Lower leg skin (tissue), 4 donors: Measurements from ENCODE around the gene ABCC1. TPM values are rescaled to one million over a fixed set of nuclear protein-coding genes. Genes with fewer than 3 reads are reported as not detected.

Experiments
- DNase-seq, 2 donors: peaks; one replicate each; pipeline ENCODE4 v3.0.0-alpha.2; 2019; ENCODE audit warnings: low spot score in 2 of 2
- H3K4me3 ChIP-seq: fragments of 200-600 bp; sonication (generic); 2 replicates; pipeline ENCODE4 v1.5.1; 2017; ENCODE audit warnings: mild to moderate bottlenecking, low read depth; ENCODE audit not compliant: poor library complexity, severe bottlenecking
- CTCF ChIP-seq, 3 donors: fragments of 450-650 bp; IDR thresholded peaks; one replicate each; pipeline ENCODE4 v1.5.1; 2016; ENCODE audit warnings: antibody characterized with exemption in 3 of 3, mild to moderate bottlenecking in 3 of 3, moderate library complexity in 2 of 3
- POLR2A ChIP-seq, 2 donors: fragments of 450-650 bp; IDR thresholded peaks; one replicate each; pipeline ENCODE4 v1.6.1; 2016 to 2017; ENCODE audit warnings: antibody characterized with exemption in 2 of 2, mild to moderate bottlenecking in 1 of 2, moderate library complexity in 1 of 2
- WGBS, 2 donors: methylation state at CpG; one replicate each; pipeline ENCODE4 v1.1.5; 2018; 5-methylcytosine and 5-hydroxymethylcytosine counted together
- intact Hi-C: fragments of 100-400 bp; cut with DNase I; formaldehyde crosslinking; loops from one replicate; pipeline ENCODE4 v1.15.0; 2023; ENCODE audit warnings: low total_unique reads
- total RNA-seq, 4 donors: library from RNA; depleted of rRNA; stranded (reverse); fragments of >200 nt; gene quantifications; one replicate each; pipeline ENCODE4 v1.1.0, GENCODE V29; 2016

The ABCC1 gene
- total RNA-seq, 4 donors from 2014 or later = 16.4 to 25.3 (median 21.8) TPM

GRCh38 chr16:16138034-16138635, 188.7 kb downstream of the ABCC1 start:
- DNase-seq = no peak
- intact Hi-C loops = no loop called here
- no peak overlapping the region for H3K4me3 ChIP-seq
- TF ChIP-seq CTCF (IDR thresholded peaks at IDR 0.05) (no peak), POLR2A (IDR thresholded peaks at IDR 0.05) (no peak)
- WGBS, 2 donors = 95 to 96% methylated on average over 15 of the region's 15 CpGs

GRCh38 chr16:16139061-16139460, 189.6 kb downstream of the ABCC1 start:
- intact Hi-C loops = no loop called here
- DNase-seq = no peak
- 95 to 98% methylated on average over 10 of the region's 10 CpGs for WGBS, 2 donors
- TF ChIP-seq CTCF (IDR thresholded peaks at IDR 0.05) (no peak), POLR2A (IDR thresholded peaks at IDR 0.05) (no peak)
- no peak overlapping the region for H3K4me3 ChIP-seq

- TF ChIP-seq CTCF (IDR thresholded peaks at IDR 0.05) (no peak), POLR2A (IDR thresholded peaks at IDR 0.05) (no peak)
- intact Hi-C loops = no loop called here
- no peak overlapping the region for H3K4me3 ChIP-seq
- DNase-seq = no peak
- 96% methylated on average over 7 of the region's 7 CpGs for WGBS, 2 donors
These were observed 190.4 kb downstream of the ABCC1 start for GRCh38 chr16:16139806-16140205.

- no peak for DNase-seq
- no peak overlapping the region for H3K4me3 ChIP-seq
- TF ChIP-seq CTCF (IDR thresholded peaks at IDR 0.05) (no peak), POLR2A (IDR thresholded peaks at IDR 0.05) (no peak)
- 84 to 87% methylated on average over 4 of the region's 4 CpGs for whole genome bisulfite sequencing, 2 donors
- intact Hi-C loops = no loop called here
These were observed 191.1 kb downstream of the ABCC1 start for GRCh38 chr16:16140537-16140936.

GRCh38 chr16:16141141-16141540, 191.7 kb downstream of the ABCC1 start:
- WGBS, 2 donors = 92 to 93% methylated on average over 10 to 11 of the region's 11 CpGs

More at GRCh38 chr16:16141141-16141540, 191.7 kb downstream of the ABCC1 start:
- no peak for TF ChIP-seq CTCF (IDR thresholded peaks at IDR 0.05)
- intact Hi-C loops = no loop called here
- no peak overlapping the region for H3K4me3 ChIP-seq
- no peak for DNase-seq
